Activated naive CD4-positive, alpha-beta T cell treated with anti-CD3 and anti-CD28 coated beads, Interleukin-2, amount 50 U/mL, for 16 hours (primary cell): Measurements from ENCODE around the gene SYNJ2.

Experiments
- DNase-seq: peaks from one replicate; pipeline ENCODE4 v3.0.0-alpha.2; 2020

The SYNJ2 gene

DNA sequence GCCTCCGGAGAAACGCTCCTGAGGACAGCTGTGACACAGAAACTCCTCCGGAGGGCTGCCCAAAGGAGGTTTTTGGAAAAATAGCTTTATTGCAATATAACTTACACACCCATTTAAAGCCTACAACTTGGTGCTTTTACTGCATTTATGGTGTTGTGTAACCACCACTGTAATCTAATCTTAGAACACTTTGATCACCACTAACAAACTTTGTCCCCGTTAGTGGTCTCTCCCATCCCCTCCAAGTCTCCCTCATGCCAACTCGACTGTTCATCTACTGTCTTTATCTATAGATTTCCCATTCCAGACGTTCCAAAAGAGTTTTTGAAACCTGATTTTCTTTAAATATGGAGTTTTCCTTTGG, 62.8 kb downstream of the SYNJ2 start:
- DNase-seq: no peak

DNA sequence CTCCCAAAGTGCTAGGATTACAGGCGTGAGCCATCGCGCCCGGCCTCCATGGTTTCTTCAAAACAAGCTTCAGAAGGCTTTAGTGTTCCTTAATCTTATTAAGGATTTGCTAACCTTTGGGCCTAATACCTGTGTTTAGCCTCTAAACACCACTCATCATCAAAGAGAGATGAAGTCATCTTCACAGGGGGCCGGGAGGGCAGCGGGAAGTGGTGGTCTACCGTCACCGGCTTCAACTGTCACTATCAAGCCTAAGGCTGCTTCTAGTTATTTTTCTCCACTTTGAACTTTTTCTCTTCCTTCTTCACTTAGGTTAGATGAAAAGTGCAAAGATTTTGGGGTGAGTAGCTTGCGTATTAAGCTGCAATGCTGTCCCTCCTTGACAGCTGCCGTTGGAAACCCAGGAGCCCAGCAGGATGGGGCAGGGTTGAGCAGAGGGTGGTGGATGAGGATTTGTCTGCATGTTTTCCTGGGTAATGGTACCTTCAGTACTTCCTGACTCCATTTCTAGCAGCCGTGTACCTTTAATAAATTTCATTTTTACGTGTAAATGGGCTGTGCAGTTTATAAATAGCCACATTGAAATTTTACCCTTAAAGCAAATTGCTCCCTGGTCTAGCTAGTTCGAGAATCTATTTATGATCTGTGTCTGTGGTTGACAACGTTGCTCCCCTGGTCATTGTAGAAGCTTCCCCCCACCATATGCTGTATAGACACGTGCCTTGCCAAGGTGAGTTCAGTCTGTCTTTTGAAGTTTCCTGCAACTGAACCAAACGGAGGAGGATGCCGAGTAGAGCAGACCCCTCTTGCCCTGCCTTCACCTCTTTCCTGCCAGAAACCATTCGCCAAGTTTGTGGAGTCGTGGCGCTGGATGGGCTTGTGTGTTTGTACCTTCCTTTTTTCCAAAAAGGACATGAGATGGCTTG, 64.8 kb downstream of the SYNJ2 start:
- no peak for DNase-seq

DNA sequence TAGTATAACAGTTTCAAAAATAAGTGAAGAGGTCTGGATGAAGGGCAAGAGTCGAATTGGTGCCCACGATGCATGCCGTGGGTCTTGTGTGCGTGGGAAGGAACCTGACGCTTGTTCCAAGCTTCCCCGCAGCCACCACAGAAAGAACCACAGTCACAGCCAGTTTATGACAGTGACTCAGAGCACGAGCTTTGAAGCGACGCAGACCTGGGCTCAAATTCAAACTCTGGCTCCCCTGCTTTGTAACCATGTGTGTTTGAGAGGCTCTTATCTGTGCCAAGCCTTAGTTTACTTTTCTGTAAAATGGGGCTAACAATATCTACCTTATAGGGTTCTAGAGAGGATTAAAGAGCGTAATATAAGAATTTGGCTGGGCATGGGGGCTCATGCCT, 65.5 kb downstream of the SYNJ2 start:
- DNase-seq: peak; percentile 66

DNA sequence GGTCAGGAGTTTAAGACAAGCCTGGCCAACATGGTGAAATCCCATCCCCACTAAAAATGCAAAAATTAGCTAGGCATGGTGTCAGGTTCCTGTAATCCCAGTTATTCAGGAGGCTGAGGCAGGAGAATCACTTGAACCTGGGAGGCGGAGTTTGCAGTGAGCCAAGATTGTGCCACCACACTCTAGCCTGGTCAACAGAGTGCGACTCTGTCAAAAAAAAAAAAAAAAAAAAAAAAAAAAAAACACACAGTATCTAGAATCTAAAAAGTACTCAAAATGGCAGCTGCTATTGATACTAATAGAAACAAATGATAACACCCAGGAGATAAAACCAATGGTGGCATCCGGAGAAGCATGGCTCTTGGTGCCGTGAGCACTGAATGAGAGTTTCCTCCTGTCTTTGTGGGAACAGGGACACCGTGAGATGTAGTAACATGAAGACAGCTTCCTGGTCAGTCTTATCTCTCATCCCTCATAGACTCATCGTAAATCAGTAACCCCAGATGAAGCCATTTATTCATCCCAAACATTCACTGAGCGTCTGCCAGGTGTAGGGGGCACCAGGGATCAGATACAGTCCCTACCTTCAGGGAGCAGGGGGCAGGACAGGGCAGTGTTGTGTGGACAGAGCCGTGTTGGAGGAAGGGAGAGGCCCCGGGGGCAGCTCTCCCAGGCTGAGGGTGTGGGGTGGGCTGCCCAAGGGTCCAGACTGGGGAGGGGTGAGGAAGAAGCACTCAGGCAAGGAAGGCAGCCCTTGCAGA, 66.1 kb downstream of the SYNJ2 start:
- DNase-seq: no peak

DNA sequence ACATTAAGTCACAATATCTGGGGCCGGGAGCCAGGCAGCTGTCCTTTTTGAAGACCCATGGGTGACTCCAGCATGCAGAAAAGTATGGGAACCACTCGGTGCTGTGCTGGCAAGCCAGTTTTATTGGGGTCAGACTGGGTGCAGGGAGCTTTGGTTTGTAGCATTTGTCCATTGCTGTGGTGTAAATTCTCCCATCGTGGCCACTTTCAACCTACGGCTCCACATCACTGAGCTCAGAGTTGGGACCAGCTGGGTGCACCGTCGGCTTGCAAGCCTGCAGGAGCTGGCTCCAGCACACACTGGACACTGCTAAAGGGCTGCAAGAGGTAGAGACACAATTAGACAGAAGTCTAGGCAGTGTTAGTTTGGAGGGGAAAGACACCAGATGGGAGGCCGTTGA, 66.9 kb downstream of the SYNJ2 start:
- DNase-seq: no peak

DNA sequence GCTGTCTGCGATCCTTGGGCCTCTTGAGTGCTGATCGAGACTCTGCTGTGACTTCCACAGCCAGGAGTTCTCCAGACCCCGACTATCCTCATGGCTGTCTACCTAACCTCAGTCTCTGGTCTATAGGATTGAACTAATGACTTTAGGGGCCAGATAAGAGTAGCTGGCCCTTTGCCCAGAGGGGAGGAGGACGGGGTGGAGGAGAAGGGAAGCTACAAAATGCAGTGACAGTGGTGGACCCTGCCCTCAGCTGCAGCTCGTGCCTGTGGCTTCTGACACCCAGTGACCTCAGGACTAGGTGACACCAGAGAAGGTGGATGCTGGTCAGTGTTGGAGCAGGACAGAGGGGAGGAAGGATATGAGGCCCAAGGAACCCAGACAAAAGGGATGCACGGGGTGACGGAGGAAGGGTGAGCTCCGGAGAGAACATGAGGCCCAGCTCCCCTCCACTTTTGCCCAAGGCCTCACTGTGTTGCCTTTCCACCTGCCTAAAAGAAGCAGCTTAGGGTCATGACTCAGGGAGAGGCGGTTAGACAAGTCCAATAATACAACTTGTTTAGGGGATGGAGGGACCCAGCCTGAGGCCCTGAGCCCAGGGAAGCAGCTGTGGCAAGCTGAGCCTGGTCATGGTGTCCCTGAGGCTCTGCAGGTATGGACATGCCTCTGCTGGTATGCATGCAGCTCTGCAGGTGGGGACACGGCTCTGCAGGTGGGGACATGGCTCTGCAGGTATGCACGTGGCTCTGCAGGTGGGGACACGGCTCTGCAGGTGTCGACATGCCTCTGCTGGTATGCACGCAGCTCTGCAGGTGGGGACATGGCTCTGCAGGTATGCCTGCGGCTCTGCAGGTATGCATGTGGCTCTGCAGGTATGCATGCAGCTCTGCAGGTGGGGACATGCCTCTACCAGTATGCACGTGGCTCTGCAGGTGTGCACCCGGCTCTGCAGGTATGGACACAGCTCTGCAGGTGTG, 67.7 kb downstream of the SYNJ2 start:
- no peak for DNase-seq

DNA sequence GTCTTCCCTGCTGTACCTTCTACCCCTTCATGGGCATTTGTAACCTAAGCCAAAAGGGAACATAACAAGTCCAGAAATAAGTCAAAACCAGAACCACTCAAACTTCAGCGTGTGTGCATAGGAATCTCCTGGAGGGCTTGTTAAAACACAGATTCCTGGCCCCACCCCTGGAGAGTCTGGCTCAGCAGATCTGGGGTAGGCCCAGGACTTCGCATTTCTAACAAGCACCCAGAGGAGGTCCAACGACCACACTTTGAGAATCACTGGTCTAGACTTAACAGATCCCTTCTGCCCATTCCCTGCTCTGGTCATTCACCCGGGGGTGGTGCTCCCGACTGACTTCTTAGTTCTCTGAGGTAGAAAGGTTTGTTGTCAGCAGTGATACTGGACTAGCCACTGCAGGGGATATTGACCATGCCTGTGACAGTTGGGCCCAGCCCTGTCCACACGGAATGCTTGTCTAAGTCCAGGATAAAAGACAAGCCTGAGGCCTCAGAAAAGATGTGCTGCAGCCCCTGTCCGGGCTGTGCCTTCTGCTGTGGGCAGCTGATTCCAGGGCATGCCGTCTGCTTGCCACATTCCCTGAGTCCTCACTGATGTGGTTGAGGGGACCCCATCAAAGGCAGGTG, 68.6 kb downstream of the SYNJ2 start:
- DNase-seq: no peak

DNA sequence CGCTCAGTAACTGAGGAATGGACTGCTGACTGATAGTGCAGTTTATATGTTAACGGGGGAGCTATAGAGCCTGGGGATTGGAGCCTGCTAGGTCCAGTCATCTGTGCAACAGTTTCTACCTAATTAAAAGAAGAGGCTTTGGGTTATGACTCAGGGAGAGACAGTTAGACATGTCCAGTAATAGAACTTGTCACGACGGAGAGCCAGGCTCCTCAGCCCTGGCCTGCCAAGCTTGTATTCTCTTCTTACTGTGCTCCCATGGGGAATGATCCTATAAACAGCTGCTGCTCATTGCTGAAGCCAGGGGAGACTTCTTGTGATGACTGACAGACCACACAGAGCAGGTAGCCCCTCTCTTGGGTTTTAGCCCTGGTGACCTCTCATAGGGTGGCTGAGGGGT, 69.3 kb downstream of the SYNJ2 start:
- no peak for DNase-seq

DNA sequence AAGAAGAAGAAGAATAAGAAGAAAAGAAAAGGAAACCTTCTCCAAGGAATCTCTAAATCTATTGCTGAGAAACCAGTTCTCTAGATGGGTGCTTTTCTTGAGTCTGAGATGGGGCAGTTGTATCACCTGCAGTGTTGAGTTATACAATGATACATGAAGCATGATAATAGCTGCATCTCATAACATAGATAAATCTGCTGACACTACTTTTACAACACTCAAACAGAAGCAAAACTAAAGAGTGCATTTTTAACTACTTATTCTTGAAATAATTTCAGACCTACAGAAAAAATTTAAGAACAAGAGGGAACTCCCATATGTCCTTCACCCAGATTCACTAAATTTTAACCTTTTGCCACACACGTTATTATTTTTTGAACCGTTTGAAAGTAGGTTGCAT, 70.3 kb downstream of the SYNJ2 start:
- no peak for DNase-seq

DNA sequence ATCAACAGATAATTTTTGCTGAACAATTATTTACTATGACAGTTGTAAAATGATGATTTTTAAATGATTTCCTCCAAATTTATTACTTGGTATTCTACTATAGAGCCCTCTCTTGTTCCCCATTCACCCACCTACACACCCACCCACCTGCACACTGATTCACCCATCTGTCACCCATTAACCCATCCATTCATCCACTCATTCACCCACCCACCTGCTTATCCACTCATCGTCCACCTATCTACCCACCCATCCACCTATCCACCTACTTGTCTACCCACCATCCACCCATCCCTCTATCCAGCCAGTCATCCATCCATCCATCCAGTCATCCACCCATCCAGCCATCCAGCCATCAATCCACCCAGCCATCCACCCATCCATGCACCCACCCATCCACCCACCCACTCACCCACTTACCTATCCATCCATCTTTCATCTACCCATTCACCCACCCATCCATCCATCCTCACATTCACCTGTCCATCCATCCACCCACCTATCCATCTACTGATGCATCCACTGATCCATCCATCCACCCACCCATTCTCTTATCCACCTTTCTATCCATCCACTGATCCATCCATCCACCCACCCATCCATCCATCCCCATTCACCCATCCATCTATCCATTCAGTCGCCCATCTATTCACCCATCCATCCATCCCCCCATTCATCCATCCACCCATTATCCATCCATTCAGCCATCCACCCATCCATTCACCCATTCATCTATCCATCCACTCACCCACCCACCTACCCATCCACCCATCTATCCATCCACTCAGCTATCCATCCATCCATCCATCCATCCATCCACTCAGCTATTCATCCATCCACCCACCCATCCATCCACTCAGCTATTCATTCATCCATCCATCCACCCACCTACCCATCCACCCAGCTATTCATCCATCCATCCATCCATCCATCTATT, 72.0 kb downstream of the SYNJ2 start:
- DNase-seq: no peak

DNA sequence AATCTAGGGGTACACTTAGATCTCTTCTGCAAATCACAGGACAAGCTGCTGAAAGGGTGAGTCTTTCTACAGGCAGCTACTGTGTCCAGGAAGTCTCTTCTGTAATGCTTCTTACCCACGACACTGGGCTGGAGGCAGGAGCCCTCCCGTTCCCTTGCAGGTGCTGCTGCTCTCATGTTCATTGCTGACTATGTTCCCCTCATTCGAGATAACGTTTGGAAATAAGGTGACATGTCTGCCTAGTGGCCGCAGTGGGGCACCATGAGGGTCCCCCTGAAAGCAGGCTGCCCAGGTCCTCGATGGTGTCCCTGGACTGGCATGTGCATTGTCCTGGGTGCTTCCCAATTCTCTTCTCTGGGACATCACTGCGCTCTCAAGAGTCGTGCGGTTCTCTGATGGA, 74.7 kb downstream of the SYNJ2 start:
- no peak for DNase-seq

DNA sequence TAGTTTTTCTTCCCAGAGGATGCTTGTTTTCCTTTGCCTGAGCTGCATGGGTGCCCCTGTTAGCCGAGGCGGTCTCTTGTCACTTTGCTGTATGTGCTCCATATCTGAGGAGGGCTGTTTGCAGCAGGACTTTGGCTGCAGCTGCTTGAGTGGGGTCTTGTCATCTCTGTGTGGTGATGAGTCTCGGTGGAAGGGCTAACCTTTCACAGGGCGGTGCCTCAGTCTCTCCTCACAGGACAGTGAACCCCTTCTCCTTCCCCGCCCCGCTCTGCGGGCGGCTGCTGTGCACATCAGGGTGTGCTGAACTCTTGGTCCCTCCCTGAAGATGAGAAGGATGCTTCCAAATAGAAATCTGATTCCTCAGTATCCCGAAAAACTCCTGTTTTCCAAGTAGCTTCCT, 75.1 kb downstream of the SYNJ2 start:
- no peak for DNase-seq

DNA sequence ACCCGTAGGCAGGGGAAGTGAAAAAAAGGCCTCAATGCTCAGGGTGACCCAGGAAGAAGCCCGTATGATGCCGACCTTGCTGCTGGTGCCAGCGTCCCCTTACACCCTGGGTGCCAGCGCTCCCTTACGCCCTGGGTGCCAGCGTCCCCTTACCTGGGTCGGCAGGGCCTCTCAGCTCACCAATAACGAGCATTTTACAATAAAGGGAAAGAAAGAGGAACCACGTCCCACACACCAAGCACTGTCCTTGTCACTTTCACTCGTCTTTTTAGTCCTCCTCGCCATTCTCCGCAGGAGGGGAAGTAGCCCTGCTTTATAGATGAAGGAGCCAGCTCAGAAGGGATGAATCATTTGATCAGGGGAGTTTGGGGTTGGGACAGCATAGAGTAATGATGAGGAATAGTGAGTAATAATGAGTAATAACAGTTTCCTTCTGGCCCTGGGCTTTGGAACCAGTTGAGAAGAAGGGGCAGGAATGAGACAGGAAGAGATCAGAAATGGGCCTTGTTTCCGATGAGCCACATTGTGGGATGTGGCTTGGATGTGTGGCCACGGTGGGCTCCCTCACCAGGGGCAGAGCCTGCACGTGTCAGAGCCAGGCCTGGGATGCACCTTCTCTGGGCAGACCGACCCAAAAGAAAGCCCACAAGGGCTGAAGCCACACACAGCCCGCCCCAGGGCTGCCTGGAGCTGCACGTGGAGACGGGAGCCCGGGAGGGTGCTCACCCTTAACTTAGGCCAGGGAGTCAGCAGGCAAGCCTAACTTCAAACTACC, 75.7 kb downstream of the SYNJ2 start:
- DNase-seq: peak; percentile 32

DNA sequence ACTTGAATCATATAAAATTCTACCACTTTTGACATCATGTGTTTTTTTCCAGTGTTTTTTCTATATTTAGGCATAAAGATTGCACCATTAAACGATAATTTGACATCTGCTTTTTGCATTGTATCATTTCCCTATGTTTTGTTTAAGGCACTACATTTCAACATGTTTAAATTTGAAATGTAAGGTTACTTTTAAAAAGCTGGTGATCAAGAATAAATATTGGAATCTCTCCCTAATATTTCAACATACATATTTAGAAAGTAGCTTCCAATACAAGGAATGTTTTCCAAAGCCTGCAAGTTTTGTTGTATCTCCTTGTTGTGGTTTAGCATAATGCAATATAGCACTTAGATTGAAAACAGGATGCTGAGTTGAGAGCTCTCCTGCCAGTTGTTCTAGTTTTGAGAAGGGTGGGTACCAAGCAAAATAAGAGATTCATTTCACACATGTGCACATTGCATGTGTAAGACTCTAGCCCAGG, 76.5 kb downstream of the SYNJ2 start:
- DNase-seq: no peak

DNA sequence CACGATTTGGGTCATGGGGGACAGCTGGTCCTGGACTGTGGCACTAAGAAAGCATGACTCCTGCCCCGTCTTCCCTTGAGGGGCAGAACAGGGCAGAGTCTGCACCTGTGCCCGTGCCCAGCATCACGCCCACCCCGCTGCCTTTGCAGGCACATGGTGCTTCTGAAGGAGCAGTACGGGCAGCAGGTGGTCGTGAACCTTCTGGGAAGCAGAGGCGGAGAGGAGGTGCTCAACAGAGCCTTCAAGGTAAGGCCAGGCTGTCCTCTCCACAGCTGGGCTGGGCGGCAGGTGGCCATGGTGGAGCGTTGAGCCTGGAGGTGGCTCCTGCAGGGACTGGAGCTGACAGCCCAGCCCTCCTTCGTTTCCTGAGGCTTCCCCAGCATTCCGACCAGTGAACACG, 77.4 kb downstream of the SYNJ2 start:
- no peak for DNase-seq

DNA sequence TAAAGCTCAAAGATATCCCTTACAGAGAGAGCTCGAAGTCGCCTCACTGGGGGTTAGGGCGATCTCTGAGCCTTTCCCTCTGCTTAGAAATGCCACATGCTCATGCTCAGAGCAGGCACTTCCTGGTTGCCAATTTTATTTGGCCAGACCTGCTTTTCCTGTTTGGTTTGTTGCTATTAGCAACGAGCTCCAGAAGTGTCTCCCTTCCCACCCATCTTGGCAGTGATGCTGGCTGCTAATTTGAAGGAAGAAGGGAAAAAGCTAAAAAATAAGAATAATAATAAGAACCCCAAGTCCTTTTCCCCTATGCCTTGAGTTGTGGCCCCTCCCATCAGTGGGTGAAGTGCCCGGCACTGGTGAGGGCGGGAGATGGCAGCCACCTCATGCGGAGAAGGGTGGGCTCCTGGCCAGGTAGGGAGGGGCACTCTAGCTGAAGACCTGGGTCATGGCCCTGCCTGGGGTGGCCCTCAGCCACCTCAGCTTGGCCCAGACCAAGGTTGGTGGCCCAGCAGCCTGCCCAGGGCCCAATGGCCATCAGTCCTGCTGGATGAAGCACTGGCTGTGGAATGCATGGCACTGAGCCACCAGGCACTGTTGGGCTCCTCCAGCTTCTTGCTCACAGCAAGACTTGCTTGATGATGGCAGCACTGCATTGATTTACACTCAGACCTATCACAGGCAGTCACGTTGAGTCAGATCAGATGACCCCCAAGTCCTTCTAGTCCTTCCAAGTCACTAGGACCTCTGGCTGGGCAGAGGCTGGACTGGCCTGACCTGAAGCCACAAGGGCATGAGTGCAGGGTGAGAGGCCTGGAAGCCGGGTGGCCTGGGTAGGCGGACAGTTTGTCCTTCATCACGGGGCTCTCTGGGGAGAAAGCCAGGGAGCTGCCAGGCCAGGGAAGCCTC, 79.0 kb downstream of the SYNJ2 start:
- no peak for DNase-seq

DNA sequence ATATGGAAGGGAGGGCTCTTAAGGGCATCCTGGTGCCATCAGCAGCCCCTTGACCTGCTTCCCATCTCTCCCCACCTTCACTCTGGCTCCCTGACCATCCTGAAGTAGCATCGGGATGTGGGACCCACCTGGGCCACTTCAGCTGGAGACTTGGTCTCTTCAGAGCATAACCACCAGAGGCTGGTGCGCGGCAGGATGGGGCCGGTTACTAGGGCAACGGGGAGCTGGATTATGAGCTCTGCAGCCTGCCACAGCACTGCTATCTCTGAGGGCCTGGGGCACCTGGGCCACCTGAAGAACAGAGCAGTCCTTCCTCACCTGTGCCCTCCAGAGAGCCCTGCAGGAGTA, 79.7 kb downstream of the SYNJ2 start:
- DNase-seq: no peak

DNA sequence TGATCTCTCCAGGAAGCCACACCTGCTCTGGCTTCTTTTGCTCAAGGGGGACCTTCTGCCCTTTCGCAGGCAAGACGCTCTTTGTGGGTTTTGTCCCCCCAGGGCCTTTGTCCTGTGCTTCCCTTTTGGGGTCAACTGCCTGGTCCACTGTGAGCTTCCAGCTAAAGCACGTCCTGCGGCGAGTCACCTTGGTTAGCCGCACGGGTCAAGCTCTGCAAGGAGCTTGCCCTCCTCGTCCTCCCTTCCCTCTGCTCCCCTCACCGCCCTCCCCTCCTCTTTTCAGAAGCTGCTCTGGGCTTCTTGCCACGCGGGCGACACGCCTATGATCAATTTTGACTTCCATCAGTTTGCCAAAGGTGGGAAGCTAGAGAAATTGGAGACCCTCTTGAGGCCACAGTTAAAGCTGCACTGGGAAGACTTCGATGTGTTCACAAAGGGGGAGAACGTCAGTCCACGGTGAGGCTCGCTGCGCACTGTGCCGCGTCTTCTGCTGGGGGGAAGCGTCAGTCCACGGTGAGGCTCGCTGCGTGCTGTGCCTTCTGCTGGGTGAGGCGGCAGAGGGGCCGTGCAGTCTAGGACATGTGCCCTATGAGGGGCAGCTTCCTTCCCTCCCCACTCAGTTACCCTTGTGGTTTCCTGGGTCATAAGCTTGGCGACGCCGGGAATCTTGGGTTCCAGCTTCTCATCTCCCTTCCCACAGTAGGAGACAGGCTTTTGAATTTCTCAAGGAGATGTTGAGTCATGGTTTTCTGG, 80.2 kb downstream of the SYNJ2 start:
- no peak for DNase-seq

DNA sequence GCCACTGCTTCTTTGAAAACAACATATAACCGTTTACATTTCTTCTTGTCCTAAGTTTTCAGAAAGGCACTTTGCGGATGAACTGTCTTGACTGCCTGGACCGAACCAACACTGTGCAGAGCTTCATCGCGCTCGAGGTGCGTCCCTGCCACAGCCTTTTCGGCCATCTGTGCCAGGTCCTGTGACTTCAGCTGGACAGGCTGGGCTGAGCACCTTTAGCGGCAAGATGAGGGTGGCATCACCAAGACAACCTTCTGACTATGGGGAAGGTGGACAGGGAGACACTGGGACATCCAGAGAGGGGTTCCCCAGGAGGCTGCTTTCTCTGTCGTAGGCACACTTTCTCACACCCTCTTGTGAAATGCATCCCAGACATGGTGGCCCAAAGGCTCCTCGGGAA, 82.1 kb downstream of the SYNJ2 start:
- DNase-seq: no peak
